HG03439 (cell line): Measurements from ENCODE around the gene ABCC1.
"Not testable (repeated sequence)": the region's sequence is repeated elsewhere in the genome, so short reads cannot be mapped to it uniquely, and the experiment has no call there.

ENCODE experiments used
- ATAC-seq: cut with Tn5 transposase; IDR thresholded peaks from one replicate; pipeline ENCODE4 v1.9.1; 2021; ENCODE audit warnings: mild to moderate bottlenecking, moderate library complexity; ENCODE audit not compliant: unreplicated experiment

The ABCC1 gene

DNA sequence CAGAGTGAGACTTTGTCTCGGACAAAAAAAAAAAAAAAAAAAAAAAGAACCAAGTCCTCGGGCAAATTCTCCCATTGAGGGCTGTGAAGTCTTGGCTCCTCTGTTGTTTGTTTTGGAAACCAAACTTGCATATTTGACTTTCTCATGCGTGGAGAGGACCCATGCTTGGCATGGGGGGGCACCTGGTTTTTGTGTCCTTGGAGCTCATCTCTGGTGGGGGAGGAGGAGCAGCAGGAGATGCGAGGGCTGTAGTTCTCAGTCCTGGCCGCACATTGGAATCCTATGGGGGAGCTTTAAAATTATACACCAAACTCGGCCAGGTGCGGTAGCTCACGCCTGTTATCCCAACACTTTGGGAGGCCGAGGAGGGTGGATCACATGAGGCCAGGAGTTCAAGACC is 199.3 kb downstream of the ABCC1 start:
- ATAC-seq: no peak

DNA sequence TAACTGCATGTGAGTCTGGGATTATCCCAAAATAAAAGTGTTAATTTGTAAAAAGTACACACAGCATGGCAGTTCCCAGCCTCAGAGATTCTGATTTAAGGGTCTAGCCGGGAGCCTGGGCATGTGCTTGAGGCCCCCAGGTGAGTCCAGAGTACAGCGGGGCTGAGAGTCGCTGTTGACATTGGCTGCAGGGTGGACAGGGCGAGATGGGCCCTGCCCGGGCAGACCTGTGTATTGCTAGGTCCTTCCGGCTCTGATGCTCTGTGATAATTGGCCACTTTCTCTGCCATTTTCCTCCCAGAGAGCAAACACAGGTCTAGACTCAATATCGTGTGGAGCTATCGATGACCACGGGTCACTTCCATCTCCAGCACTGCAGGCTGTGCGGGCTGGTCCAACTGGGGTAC is 200.3 kb downstream of the ABCC1 start:
- no peak for ATAC-seq

DNA sequence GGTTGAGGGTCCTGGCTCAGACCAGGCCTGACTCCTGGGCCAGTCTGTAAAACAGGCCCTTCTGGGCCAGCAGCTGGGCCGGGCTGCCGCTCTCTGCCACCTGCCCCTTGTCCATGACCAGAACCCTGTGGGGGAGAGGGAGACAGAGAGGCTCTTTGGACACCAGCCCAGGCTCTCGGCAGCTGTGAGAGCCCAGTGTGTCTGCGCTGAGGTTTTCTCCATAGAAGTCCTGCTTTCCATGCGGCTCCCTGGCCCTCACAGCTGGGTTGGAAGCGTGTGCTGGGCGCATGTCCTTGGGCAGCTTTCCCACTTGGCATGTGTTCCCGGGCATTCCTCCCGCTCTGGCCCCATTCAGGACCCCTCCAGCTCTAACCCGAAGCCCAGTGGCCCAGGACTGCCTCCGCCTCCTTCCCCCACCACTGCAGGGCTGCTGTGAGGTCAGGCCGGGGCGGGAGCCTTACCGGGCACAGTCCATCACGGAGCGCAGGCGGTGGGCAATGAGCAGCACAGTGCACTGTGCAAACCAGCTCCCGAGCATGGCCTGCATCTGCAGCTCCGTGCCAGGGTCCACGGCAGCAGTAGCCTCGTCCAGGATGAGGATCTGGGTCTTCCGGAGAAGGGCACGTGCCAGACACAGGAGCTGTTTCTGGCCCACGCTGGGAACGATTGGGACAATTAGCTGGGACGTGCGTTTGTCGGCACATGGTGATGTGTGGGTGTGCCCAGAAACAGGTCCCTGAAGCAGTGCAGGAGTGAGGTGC is 200.9 kb downstream of the ABCC1 start:
- ATAC-seq: no peak

DNA sequence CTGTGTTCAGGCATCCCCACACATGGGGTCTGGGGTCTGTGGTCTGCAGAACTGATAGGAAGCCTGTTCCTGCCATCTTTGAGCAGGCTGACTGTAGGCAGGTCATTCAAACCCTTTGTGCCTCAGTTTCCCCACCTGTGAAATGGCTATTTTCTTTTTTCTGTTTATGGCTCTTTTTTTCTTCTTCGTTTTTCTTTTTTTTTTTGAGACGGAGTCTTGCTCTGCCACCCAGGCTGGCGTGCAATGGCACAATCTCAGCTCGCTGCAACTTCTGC is 201.4 kb downstream of the ABCC1 start:
- no peak for ATAC-seq

DNA sequence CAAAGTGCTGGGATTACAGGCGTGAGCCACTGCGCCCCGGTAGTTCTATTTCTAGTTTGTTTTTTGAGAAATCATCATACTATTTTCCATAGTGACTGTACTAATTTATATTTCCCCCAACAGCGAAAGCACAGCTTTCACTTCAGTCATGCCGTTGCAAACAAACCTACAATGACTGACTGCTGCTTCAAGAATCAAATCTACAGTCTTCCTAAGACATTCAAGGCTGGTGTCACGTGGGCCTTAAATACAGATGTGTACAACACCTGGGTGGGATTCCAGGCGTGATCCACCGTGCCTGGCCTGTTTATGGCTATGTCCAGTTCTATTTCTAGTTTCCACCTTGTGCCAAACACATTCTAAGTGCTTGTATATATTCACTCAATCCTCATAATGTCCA is 201.9 kb downstream of the ABCC1 start:
- ATAC-seq: no peak

DNA sequence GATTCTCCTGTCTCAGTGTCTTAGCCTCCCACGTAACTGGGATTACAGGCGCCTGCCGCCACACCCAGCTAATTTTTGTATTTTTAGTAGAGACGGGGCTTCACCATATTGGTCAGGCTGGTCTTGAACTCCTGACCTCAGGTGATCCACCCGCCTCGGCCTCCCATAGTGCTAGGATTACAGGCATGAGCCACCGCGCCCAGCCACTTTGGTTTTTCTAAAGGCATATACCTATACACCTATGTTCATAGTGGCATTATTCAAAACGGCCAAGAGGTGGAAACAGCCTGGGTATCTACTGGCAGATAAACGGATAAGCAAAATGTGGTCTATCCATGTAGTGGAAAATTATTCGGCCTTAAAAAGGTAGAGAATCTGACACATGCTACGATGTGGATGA is 203.6 kb downstream of the ABCC1 start:
- ATAC-seq: not testable (repeated sequence)

DNA sequence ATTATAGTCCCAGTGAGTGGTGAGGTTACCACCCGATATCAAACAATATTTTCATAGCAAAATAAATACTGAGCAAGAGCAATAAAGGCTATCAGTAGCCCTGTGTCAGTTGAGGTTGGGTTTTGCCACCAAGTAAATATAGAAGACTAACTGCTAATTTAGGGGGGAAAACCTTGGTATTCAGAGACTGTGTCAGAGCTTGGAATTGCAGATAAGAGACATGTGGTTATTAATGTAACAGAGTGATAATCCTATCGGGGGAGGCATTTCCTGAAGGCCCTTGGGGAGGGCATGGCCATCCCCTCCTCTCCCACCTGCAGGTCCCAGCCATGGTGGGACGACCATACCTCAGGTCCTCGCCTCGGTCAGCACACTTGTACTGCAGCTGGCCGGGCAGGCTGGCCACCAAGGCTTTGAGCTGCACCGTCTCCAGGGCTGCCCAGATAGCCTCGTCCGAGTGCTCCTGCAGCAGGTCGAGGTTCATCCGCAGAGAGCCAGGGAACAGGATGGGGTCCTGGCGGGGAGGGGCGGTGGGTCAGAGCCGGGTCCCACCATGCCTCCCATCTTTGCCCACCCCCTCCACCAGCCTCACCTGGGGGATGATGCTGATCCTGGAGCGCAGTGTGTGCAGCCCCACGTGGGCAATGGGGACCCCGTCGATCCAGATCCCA is 205.0 kb downstream of the ABCC1 start:
- no peak for ATAC-seq

DNA sequence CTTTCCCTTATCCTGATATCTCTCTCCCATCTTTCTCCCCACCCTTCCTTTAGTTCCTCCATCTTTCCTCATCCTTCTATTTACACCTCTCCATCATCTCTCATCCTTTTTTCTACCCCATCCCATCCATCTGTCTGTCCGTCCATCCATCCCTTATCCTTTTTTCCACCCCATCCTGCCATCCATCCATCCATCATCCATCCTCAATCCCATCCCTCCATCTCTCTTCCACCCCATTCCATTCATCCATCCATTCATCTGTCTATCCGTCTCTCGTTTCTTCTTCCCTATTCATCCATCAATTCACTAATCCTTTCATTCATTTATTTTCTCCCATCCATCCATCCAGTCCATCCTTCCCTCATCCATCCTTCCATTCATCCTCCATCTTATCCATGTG is 205.8 kb downstream of the ABCC1 start:
- no peak for ATAC-seq

DNA sequence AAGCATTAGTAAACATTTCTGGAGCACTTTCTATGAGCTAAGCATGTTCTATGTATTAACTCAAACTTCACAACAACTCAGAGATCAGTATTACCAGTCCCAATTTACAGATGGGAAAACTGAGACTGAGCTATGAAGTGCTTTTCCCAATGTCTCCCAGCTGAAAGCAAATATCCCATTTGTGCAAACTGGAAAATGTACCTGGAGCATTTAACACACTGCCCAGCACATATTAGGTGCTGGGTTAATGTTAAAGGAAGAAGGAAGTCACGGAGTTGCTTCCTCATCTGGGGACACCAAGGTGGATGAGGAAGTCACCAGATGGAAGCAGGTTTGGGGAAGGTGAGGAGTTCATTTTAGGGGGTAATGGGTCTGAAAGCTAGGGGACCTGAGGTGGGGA is 207.8 kb downstream of the ABCC1 start:
- no peak for ATAC-seq

DNA sequence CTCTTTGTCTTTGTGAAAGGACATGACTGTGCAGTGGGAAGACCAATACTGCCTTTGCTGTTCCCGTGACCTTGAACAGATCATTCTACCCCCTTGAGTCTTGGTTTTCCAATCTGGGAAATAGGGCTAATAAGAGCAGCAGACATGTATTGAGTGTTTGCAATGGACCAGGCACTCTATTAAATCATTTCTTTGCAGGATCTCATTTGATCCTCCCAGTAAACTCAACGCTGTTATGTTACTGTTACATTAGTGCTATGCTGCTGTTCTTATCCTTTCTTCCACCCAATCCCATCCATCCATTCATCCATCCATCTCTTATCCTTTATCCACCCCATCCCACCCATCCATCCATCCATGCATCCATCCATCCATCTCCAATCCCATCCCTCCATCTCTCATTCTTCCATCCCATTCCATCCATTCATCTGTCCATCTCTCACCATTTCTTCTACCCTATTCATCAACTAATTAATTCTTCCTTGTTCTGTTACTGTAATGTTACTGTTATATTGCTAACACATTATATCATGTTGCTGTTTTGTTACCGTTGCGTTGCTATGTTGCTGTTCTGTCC is 208.8 kb downstream of the ABCC1 start:
- no peak for ATAC-seq

DNA sequence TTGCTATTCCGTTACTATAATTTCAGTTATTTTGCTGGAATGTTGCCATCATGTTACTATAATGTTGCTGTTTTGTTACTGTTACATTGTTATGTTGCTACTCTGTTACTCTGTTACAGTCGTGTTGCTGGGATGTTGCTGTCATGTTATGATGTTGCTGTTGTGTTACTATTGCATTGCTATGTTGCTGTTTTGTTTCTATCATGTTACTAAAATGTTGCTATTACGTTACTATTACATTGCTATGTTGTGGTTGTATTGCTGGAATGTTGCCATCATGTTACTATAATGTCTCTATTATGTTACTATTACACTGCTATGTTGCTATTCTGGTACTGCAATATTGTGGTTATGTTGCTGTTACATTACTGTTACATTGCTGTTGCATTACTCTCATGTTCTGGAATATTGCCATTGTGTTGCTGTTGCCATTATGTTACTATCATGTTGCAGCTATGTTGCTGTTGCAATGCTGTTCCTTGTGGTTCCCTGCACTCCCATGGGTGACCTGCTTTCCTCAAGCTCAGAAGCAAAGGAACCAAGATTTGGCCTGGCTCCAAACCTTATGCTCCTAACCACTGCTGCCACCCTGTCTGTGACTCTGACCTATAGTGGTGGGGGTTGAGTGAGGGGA is 209.4 kb downstream of the ABCC1 start:
- ATAC-seq: no peak

DNA sequence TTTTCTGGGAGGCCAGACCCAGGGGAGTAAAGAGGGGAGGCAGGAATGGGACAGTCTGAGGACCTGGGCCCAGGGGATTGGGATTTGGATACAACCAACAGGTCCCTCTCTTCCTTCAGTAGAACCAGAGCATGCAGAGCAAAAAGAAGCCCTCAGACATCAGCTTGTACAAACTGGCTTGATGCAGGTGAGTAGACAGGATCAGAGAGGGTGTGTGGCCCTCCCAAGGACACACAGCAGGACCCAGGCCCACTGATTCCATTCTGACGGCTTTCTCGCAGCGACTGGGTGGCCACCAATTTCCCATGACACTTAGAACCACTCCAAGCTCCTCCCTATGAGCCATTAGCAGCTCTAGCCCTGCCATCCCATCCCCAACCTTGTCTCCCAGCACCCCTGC is 210.2 kb downstream of the ABCC1 start:
- ATAC-seq: no peak

DNA sequence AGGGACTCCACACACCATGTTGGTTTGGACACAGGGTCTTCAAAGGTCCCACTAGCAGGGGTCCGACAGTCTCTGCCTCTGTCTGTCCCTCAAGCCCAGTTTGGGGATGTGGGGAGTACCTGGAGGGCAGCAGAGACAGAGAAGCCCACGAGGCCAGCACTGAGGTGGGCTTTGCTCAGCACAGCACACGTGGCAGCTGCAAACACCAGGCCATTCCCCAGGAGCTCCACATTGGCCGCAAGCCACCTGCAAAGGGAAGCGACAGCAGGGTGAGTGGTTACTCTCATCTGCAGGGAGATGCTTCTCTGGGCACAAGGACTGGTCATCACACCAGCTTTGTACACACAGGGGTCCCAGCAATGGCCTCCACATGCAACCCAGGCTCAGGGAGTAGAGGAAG is 211.9 kb downstream of the ABCC1 start:
- no peak for ATAC-seq

DNA sequence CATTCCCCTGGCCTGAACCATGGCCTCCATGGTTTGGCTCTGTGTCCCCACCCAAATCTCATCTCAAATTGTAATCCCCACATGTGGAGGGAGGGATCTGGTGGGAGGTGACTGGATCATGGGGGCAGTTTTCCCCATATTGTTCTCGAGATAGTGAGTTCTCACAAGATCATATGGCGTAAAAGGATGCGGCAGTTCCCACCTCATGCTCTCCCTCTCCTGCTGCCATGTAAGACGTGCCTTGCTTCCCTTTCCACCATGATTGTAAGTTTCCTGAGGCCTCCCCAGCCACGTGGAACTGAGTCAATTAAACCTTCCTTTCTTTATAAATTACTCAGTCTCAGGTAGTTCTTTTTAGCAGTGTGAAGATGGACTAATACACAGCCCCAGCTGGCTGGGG is 212.4 kb downstream of the ABCC1 start:
- ATAC-seq: not testable (repeated sequence)

DNA sequence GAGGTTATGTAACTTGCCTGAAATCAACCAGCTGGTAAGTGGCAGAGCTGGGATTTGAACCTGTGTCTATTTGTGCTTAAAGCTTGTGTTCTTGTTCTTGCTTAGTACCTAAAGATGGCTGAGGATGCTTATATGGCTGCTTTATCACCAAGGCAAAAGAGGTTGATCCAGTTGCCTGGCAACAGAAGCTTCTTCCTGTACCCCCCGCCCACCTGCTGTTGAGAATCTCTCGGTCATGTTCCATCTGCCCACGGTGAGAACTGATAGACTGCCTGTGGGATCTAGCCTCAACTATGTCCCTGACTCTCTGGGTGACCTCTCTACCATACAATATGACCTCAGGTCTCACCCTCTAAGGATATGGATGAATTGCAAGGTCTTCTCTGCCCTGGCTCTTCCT is 213.2 kb downstream of the ABCC1 start:
- no peak for ATAC-seq

DNA sequence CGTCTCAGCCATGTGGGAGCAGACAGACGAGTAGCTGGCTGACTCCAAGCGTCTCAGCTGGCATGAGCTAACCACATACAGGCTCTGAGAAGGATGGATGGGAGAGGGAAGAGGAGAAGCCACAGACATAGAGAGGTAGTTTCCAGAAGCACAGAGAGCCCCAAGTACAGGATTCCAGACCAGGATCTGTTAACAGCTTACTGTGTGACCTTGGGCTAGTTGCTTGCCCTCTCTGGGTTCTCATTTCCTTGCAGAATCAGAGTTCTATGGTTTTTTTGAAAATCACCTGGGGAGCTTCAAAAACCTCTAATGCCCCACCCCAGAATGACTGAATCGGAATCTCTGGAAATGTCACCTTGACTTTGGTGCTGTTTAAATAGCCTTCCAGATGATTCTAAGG is 213.7 kb downstream of the ABCC1 start:
- ATAC-seq: no peak

DNA sequence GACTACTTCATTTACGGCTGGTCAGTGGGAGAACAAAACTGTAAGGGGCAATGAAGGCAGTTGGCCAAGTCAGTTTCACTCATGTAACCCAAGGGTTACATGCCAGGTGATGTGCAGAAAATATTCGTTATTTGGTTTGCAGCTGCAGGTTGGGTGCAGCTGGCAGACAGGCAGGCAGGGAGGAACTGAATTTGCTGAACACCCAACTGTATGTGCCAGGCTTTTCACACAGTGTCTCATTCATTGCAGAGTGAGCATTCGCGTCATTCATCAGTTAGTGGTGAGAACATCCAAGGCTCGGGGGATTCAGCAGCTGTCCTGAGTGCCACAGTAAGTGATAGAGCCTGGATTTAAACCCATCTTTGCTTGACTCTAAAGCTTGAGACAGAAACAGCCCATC is 214.2 kb downstream of the ABCC1 start:
- ATAC-seq: no peak

DNA sequence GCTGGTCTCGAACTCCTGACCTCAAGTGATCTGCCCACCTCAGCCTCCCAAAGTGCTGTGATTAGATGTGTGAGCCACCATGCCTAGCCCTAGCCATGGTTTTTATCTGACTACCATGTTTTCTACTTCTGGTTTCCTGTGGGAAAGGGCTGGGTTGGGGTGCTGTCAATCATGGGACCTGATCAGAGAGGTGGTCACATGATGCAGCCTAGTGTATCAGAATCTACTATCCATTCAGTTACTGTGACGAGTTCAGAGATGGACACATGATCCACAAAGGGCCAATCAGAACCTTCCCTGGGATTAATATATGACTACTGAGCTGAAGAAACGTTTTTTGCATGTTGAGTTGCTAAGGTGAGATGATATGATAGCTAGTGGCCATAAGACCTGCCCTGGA is 214.8 kb downstream of the ABCC1 start:
- ATAC-seq: no peak

DNA sequence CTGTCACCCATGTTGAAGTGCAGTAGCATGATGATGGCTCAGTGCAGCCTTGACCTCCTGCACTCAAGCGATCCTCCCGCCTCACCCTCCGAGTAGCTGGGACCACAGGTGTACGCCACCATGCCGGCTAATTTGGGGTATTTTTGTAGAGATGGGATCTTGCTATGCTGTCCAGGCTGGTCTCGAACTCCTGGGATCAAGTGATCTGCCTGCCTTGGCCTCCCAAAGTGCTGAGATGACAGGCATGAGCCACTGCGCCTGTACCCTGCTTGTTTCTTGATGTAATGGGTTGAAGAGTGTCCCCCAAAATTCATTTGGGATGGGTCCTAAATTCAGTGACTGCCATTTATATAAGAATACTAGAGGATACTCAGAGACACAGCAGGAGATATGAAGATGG is 216.7 kb downstream of the ABCC1 start:
- ATAC-seq: no peak

DNA sequence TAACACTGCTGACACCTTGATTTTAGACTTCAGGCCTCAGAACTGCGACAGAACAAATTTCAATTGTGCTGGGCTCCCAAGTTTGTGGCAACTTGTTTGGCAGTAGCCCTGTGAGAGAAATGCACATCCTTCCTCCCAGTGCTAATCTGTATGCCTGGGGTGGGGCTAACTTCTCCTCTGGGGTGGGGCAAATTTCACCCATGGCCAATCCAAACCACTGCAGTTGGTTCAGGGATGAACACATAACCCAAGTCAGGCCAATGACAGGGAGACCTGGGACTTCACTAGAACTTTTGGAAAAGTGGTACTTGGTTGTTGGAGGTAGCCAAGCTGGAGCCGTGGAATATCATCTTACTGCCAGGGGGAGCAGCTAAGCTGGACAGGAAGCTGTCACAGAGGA is 217.5 kb downstream of the ABCC1 start:
- ATAC-seq: no peak

DNA sequence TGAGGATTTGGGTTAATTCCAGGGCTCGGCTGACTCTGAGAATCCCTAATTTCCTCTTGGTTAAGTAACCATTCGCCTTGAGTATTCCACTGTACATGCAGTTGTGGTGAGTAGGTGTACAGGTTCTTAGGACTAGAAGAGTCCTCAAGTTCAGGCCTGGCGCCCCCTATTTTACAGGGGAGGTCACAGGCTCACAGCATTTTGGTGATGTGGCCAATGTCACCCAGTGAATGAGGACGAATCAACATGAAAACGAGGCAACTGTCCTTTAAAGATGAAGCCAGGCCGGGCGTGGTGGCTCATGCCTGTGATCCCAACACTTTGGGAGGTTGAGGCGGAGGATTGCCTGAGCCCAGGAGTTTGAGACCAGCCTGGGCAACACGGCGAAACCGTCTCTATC is 218.5 kb downstream of the ABCC1 start:
- ATAC-seq: no peak

DNA sequence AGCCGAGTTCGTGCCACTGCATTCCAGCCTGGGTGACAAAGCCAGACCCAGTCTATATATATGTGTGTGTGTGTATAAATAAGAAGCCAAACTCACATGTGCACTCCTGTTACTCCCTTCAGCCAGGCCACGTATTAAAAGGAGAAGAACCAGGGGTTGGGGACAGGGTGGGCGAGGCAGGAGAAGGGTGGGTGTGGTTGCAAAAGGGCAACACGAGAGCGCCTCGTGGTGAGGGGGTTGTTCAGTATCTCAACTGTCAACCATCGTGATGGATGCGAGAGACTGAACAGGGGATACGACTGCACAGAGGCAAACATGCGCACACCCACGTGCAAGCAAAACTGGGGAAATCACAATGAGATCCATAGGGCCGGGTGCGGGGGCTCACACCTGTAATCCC is 219.0 kb downstream of the ABCC1 start:
- no peak for ATAC-seq
